ENCODE results near the gene SSBP3. TPM values are rescaled to one million over a fixed set of nuclear protein-coding genes. Genes with fewer than 3 reads are reported as not detected.
"Not testable (repeated sequence)": the region's sequence is repeated elsewhere in the genome, so short reads cannot be mapped to it uniquely, and the experiment has no call there.

Gene SSBP3
- polyA plus RNA-seq, 1 donor (not counting 4 experiments of a cell fraction or from before 2014, with no cell fraction given): 16.9 TPM

- DNase-seq (ENCODE audit: low read depth, low spot score): no peak
- Histone ChIP-seq H3K4me1 (ENCODE audit: control insufficient read depth, extremely low read depth, insufficient read depth, low read length) (no peaks in the 10 kb centered on the region), H3K27ac (ENCODE audit: control insufficient read depth, insufficient read depth, low read length) (no peak overlapping the region), H4K20me1 (ENCODE audit: control insufficient read depth, extremely low read depth, insufficient read depth, low read length) (no peaks in the 10 kb centered on the region), H3K4me3 (ENCODE audit: control insufficient read depth in 2 of 3, extremely low read depth in 1 of 3, insufficient read depth in 2 of 3, low read depth in 1 of 3, low read length in 3 of 3) (no peak overlapping the region), H3K27me3 (ENCODE audit: control insufficient read depth, extremely low read depth, insufficient read depth, low read length) (no peaks in the 10 kb centered on the region), H3K79me2 (ENCODE audit: control insufficient read depth, insufficient read depth, low read length) (no peaks in the 10 kb centered on the region), H3K9me3 (ENCODE audit: control insufficient read depth, low read depth, low read length) (no peaks in the 10 kb centered on the region), H3K9ac (ENCODE audit: control insufficient read depth, extremely low read depth, insufficient read depth, low read length) (no peak overlapping the region), H3K4me2 (ENCODE audit: control insufficient read depth, extremely low read depth, insufficient read depth, low read depth, low read length) (no peak overlapping the region), H3K36me3 (ENCODE audit: control insufficient read depth in 2 of 2, extremely low read depth in 1 of 2, insufficient read depth in 2 of 2, low read length in 2 of 2) (peaks cover 0 to 2% of the 10 kb centered on the region in 2 experiments), H2AFZ (ENCODE audit: control insufficient read depth, low read length) (no peak overlapping the region), H3K9me1 (ENCODE audit: control insufficient read depth, extremely low read depth, insufficient read depth, low read length) (no peaks in the 10 kb centered on the region)
- no peak for TF ChIP-seq EZH2 (IDR thresholded peaks at IDR 0.05; ENCODE audit: low read length)
- no peak for TF ChIP-seq CTCF (optimal IDR thresholded peaks at IDR 0.05 in 1 of 3, IDR thresholded peaks at IDR 0.05 in 1 of 3, conservative IDR thresholded peaks at IDR 0.05 in 1 of 3; ENCODE audit: extremely low read depth in 1 of 3, insufficient read depth in 2 of 3, low read length in 3 of 3)
- dilution Hi-C loops (cut with MboI; ENCODE audit: extremely low pct_ligation_motif_present, low sequenced_read_pairs): no loop called here
- no peak for FAIRE-seq
These were observed 58.8 kb downstream of the SSBP3 start for GRCh38 chr1:54347261-54347954.

- H3K4me2 ChIP-seq (ENCODE audit: control insufficient read depth, extremely low read depth, insufficient read depth, low read depth, low read length); H2AFZ ChIP-seq (ENCODE audit: control insufficient read depth, low read length); H3K27me3 ChIP-seq (ENCODE audit: control insufficient read depth, extremely low read depth, insufficient read depth, low read length); H3K36me3 ChIP-seq (ENCODE audit: control insufficient read depth in 2 of 2, extremely low read depth in 1 of 2, insufficient read depth in 2 of 2, low read length in 2 of 2); H3K9me3 ChIP-seq (ENCODE audit: control insufficient read depth, low read depth, low read length); H3K79me2 ChIP-seq (ENCODE audit: control insufficient read depth, insufficient read depth, low read length); H3K9ac ChIP-seq (ENCODE audit: control insufficient read depth, extremely low read depth, insufficient read depth, low read length); dilution Hi-C loops (cut with MboI; ENCODE audit: extremely low pct_ligation_motif_present, low sequenced_read_pairs); FAIRE-seq; H3K4me1 ChIP-seq (ENCODE audit: control insufficient read depth, extremely low read depth, insufficient read depth, low read length); H4K20me1 ChIP-seq (ENCODE audit: control insufficient read depth, extremely low read depth, insufficient read depth, low read length); H3K9me1 ChIP-seq (ENCODE audit: control insufficient read depth, extremely low read depth, insufficient read depth, low read length); H3K4me3 ChIP-seq (ENCODE audit: control insufficient read depth in 2 of 3, extremely low read depth in 1 of 3, insufficient read depth in 2 of 3, low read depth in 1 of 3, low read length in 3 of 3); DNase-seq (ENCODE audit: low read depth, low spot score); H3K27ac ChIP-seq (ENCODE audit: control insufficient read depth, insufficient read depth, low read length): not testable (repeated sequence)
These were observed 60.6 kb downstream of the SSBP3 start for GRCh38 chr1:54345548-54345947.

GRCh38 chr1:54345116-54345515 is 61.1 kb downstream of the SSBP3 start:
- no peak overlapping the region for H3K4me2 ChIP-seq (ENCODE audit: control insufficient read depth, extremely low read depth, insufficient read depth, low read depth, low read length)
- H3K27me3 ChIP-seq (ENCODE audit: control insufficient read depth, extremely low read depth, insufficient read depth, low read length): no peaks in the 10 kb centered on the region
- H3K79me2 ChIP-seq (ENCODE audit: control insufficient read depth, insufficient read depth, low read length): no peaks in the 10 kb centered on the region
- peaks cover 6% of the 10 kb centered on the region for H3K4me1 ChIP-seq (ENCODE audit: control insufficient read depth, extremely low read depth, insufficient read depth, low read length)
- H3K36me3 ChIP-seq (ENCODE audit: control insufficient read depth in 2 of 2, extremely low read depth in 1 of 2, insufficient read depth in 2 of 2, low read length in 2 of 2): peaks cover 0 to 2% of the 10 kb centered on the region in 2 experiments
- H3K9me1 ChIP-seq (ENCODE audit: control insufficient read depth, extremely low read depth, insufficient read depth, low read length): no peaks in the 10 kb centered on the region
- no peak overlapping the region for H3K4me3 ChIP-seq (ENCODE audit: control insufficient read depth in 2 of 3, extremely low read depth in 1 of 3, insufficient read depth in 2 of 3, low read depth in 1 of 3, low read length in 3 of 3)
- H3K9me3 ChIP-seq (ENCODE audit: control insufficient read depth, low read depth, low read length): no peaks in the 10 kb centered on the region
- no peak overlapping the region for H2AFZ ChIP-seq (ENCODE audit: control insufficient read depth, low read length)
- no peak for TF ChIP-seq EZH2 (IDR thresholded peaks at IDR 0.05; ENCODE audit: low read length)
- TF ChIP-seq CTCF (optimal IDR thresholded peaks at IDR 0.05 in 1 of 3, IDR thresholded peaks at IDR 0.05 in 1 of 3, conservative IDR thresholded peaks at IDR 0.05 in 1 of 3; ENCODE audit: extremely low read depth in 1 of 3, insufficient read depth in 2 of 3, low read length in 3 of 3): no peak
- FAIRE-seq (no peak), DNase-seq (ENCODE audit: low read depth, low spot score) (no peak)
- dilution Hi-C loops (cut with MboI; ENCODE audit: extremely low pct_ligation_motif_present, low sequenced_read_pairs): no loop called here
- H3K9ac ChIP-seq (ENCODE audit: control insufficient read depth, extremely low read depth, insufficient read depth, low read length): no peak overlapping the region
- no peak overlapping the region for H3K27ac ChIP-seq (ENCODE audit: control insufficient read depth, insufficient read depth, low read length)
- no peaks in the 10 kb centered on the region for H4K20me1 ChIP-seq (ENCODE audit: control insufficient read depth, extremely low read depth, insufficient read depth, low read length)
